Neural crest cell (in vitro differentiated cells): ENCODE measurements around the gene EPHA6. TPM values are rescaled to one million over a fixed set of nuclear protein-coding genes. Genes with fewer than 3 reads are reported as not detected.

ENCODE experiments used
- DNase-seq: peaks from one replicate; pipeline ENCODE4 v3.0.0; 2021; ENCODE audit warnings: low read depth, mixed read lengths, low spot score
- H3K27ac Mint-ChIP-seq: one replicate; pipeline ENCODE4 v1.8.0; 2021; ENCODE audit warnings: mild to moderate bottlenecking, mixed read lengths; ENCODE audit not compliant: unreplicated experiment
- H3K27me3 Mint-ChIP-seq: 2 replicates; pipeline ENCODE4 v1.8.0; 2021; ENCODE audit warnings: low read depth, mild to moderate bottlenecking, mixed read lengths
- H3K36me3 Mint-ChIP-seq: 2 replicates; pipeline ENCODE4 v1.8.0; 2021; ENCODE audit warnings: low read depth, mild to moderate bottlenecking, mixed read lengths
- H3K4me1 Mint-ChIP-seq: 2 replicates; pipeline ENCODE4 v1.8.0; 2021; ENCODE audit warnings: mixed read lengths
- H3K4me3 Mint-ChIP-seq: one replicate; pipeline ENCODE4 v1.8.0; 2021; ENCODE audit warnings: mild to moderate bottlenecking, mixed read lengths
- H3K9me3 Mint-ChIP-seq: 2 replicates; pipeline ENCODE4 v1.8.0; 2021; ENCODE audit warnings: mixed read lengths
- CTCF ChIP-seq: fragments of 200-600 bp; sonication (generic); conservative IDR thresholded peaks from 2 replicates; pipeline ENCODE4 v1.5.0; 2021; ENCODE audit warnings: antibody characterized with exemption, mild to moderate bottlenecking
- total RNA-seq: library from RNA; stranded (reverse); gene quantifications from 2 replicates; pipeline ENCODE4 v1.2.1, GENCODE V29; 2021

EPHA6 gene
- total RNA-seq, 1 donor from 2014 or later = 0.96 TPM

GRCh38 chr3:97197830-97198229, 383.4 kb downstream of the EPHA6 start:
- Mint-ChIP-seq H3K9me3 (no peaks in the 10 kb centered on the region), H3K4me1 (no peaks in the 10 kb centered on the region), H3K27me3 (no peaks in the 10 kb centered on the region), H3K4me3 (no peak overlapping the region), H3K27ac (no peak overlapping the region), H3K36me3 (no peaks in the 10 kb centered on the region)
- no peak for DNase-seq
- TF ChIP-seq CTCF = no peak

GRCh38 chr3:97200387-97200786, 386.0 kb downstream of the EPHA6 start:
- H3K27me3 Mint-ChIP-seq = no peaks in the 10 kb centered on the region
- no peaks in the 10 kb centered on the region for H3K9me3 Mint-ChIP-seq
- H3K4me3 Mint-ChIP-seq = no peak overlapping the region
- no peaks in the 10 kb centered on the region for H3K36me3 Mint-ChIP-seq
- no peak for DNase-seq
- no peaks in the 10 kb centered on the region for H3K4me1 Mint-ChIP-seq
- H3K27ac Mint-ChIP-seq = no peak overlapping the region
- no peak for TF ChIP-seq CTCF

GRCh38 chr3:97201814-97202213, 387.4 kb downstream of the EPHA6 start:
- Mint-ChIP-seq H3K36me3 (no peaks in the 10 kb centered on the region), H3K4me3 (no peak overlapping the region), H3K27me3 (no peaks in the 10 kb centered on the region), H3K9me3 (no peaks in the 10 kb centered on the region), H3K27ac (no peak overlapping the region), H3K4me1 (no peaks in the 10 kb centered on the region)
- DNase-seq = no peak
- TF ChIP-seq CTCF = no peak

- no peak overlapping the region for H3K27ac Mint-ChIP-seq
- H3K27me3 Mint-ChIP-seq = no peaks in the 10 kb centered on the region
- H3K4me3 Mint-ChIP-seq = no peak overlapping the region
- no peaks in the 10 kb centered on the region for H3K36me3 Mint-ChIP-seq
- H3K4me1 Mint-ChIP-seq = no peaks in the 10 kb centered on the region
- no peak for DNase-seq
- no peaks in the 10 kb centered on the region for H3K9me3 Mint-ChIP-seq
- TF ChIP-seq CTCF = no peak
These were observed 414.6 kb downstream of the EPHA6 start for GRCh38 chr3:97228966-97229365.

- no peak for TF ChIP-seq CTCF
- no peaks in the 10 kb centered on the region for H3K36me3 Mint-ChIP-seq
These were observed 416.1 kb downstream of the EPHA6 start for GRCh38 chr3:97230486-97230885.

GRCh38 chr3:97232393-97233034, 418.1 kb downstream of the EPHA6 start:
- no peaks in the 10 kb centered on the region for H3K9me3 Mint-ChIP-seq
- no peak overlapping the region for H3K4me3 Mint-ChIP-seq
- no peaks in the 10 kb centered on the region for H3K4me1 Mint-ChIP-seq
- TF ChIP-seq CTCF = no peak
- no peaks in the 10 kb centered on the region for H3K36me3 Mint-ChIP-seq
- DNase-seq = no peak
- H3K27ac Mint-ChIP-seq = no peak overlapping the region
- H3K27me3 Mint-ChIP-seq = no peaks in the 10 kb centered on the region

More at GRCh38 chr3:97230486-97230885, 416.1 kb downstream of the EPHA6 start:
- Mint-ChIP-seq H3K4me1 (no peaks in the 10 kb centered on the region), H3K27me3 (no peaks in the 10 kb centered on the region), H3K4me3 (no peak overlapping the region), H3K27ac (no peak overlapping the region), H3K9me3 (no peaks in the 10 kb centered on the region)
- DNase-seq = no peak
